Activated T-cell treated with anti-CD3 and anti-CD28 coated beads for 24 hours (primary cell): ENCODE measurements around the gene ATP7A.

Experiments used
- DNase-seq: peaks from one replicate; pipeline ENCODE4 v3.0.0-alpha.2; 2020; ENCODE audit warnings: low read depth

The ATP7A gene

GRCh38 chrX:77945910-77946545 lies 35.5 kb downstream of the ATP7A start:
- DNase-seq = no peak

GRCh38 chrX:77946571-77946970 lies 36.1 kb downstream of the ATP7A start:
- DNase-seq = no peak

- DNase-seq = no peak
Observed at GRCh38 chrX:77949840-77950239, 39.3 kb downstream of the ATP7A start.

- no peak for DNase-seq
Observed at GRCh38 chrX:77952173-77952572, 41.7 kb downstream of the ATP7A start.

- no peak for DNase-seq
Observed at GRCh38 chrX:77953302-77953701, 42.8 kb downstream of the ATP7A start.

- DNase-seq = no peak
Observed at GRCh38 chrX:77953708-77954107, 43.2 kb downstream of the ATP7A start.

- DNase-seq = no peak
Observed at GRCh38 chrX:77960567-77960966, 50.1 kb downstream of the ATP7A start.

GRCh38 chrX:77961063-77961462 lies 50.6 kb downstream of the ATP7A start:
- DNase-seq = no peak

- no peak for DNase-seq
Observed at GRCh38 chrX:77962068-77962902, 51.8 kb downstream of the ATP7A start.

GRCh38 chrX:77966361-77966760 lies 55.9 kb downstream of the ATP7A start:
- no peak for DNase-seq

- DNase-seq = no peak
Observed at GRCh38 chrX:77967631-77968030, 57.1 kb downstream of the ATP7A start.

- no peak for DNase-seq
Observed at GRCh38 chrX:77969538-77969937, 59.0 kb downstream of the ATP7A start, which contains the start of gene PGAM4. TSS of gene PGAM4 (minus strand) at chrX:77969638. CDS start at chrX:77969638, 0 bp downstream.

GRCh38 chrX:77975755-77976154 lies 65.3 kb downstream of the ATP7A start:
- DNase-seq = no peak

- no peak for DNase-seq
Observed at GRCh38 chrX:77977095-77977494, 66.6 kb downstream of the ATP7A start.

- no peak for DNase-seq
Observed at GRCh38 chrX:77977518-77977917, 67.0 kb downstream of the ATP7A start.

GRCh38 chrX:77979870-77980269 lies 69.4 kb downstream of the ATP7A start:
- no peak for DNase-seq

GRCh38 chrX:78011846-78012245 lies 101.4 kb downstream of the ATP7A start:
- no peak for DNase-seq

- no peak for DNase-seq
Observed at GRCh38 chrX:78019586-78020483, 109.3 kb downstream of the ATP7A start.

GRCh38 chrX:78024349-78025059 lies 114.0 kb downstream of the ATP7A start:
- no peak for DNase-seq

GRCh38 chrX:78027798-78028197 lies 117.3 kb downstream of the ATP7A start:
- DNase-seq = no peak

GRCh38 chrX:78029663-78030062 lies 119.2 kb downstream of the ATP7A start:
- no peak for DNase-seq

- DNase-seq = no peak
Observed at GRCh38 chrX:78035061-78035460, 124.6 kb downstream of the ATP7A start.
